ENCODE measurements around the gene WDR45B.
"Not testable (repeated sequence)": the region's sequence is repeated elsewhere in the genome, so short reads cannot be mapped to it uniquely, and the experiment has no call there.

WDR45B gene

GRCh38 chr17:82665891-82666290 lies 17.6 kb upstream of the WDR45B start:
- H3K27ac Mint-ChIP-seq = no peak overlapping the region
- H3K4me1 Mint-ChIP-seq = peaks cover 10% of the 10 kb centered on the region

GRCh38 chr17:82665217-82665616 lies 17.0 kb upstream of the WDR45B start:
- Mint-ChIP-seq H3K4me3 (no peak overlapping the region), H3K9me3 (no peaks in the 10 kb centered on the region), H3K27me3 (peaks cover 8% of the 10 kb centered on the region), H3K27ac (no peak overlapping the region), H3K4me1 (peaks cover 10% of the 10 kb centered on the region)
- ATAC-seq (no peak), DNase-seq (no peak)

More at GRCh38 chr17:82665891-82666290, 17.6 kb upstream of the WDR45B start:
- H3K4me3 Mint-ChIP-seq = no peak overlapping the region
- H3K27me3 Mint-ChIP-seq = peaks cover 8% of the 10 kb centered on the region
- ATAC-seq = no peak
- no peaks in the 10 kb centered on the region for H3K9me3 Mint-ChIP-seq
- no peak for DNase-seq

GRCh38 chr17:82664701-82665182 lies 16.5 kb upstream of the WDR45B start:
- Mint-ChIP-seq H3K4me3 (no peak overlapping the region), H3K27me3 (peaks cover 8% of the 10 kb centered on the region), H3K4me1 (peaks cover 10% of the 10 kb centered on the region), H3K27ac (no peak overlapping the region), H3K9me3 (no peaks in the 10 kb centered on the region)
- DNase-seq = no peak
- ATAC-seq = no peak

- no peaks in the 10 kb centered on the region for H3K9me3 Mint-ChIP-seq
- DNase-seq = no peak
- peaks cover 8% of the 10 kb centered on the region for H3K27me3 Mint-ChIP-seq
- no peak overlapping the region for H3K4me3 Mint-ChIP-seq
- peaks cover 10% of the 10 kb centered on the region for H3K4me1 Mint-ChIP-seq
- H3K27ac Mint-ChIP-seq = no peak overlapping the region
- ATAC-seq = peak; percentile 22
These were observed 16.0 kb upstream of the WDR45B start for GRCh38 chr17:82664276-82664575.

GRCh38 chr17:82663381-82664275 lies 15.4 kb upstream of the WDR45B start:
- peak; percentile 11 for ATAC-seq
- no peak overlapping the region for H3K27ac Mint-ChIP-seq
- peaks cover 6% of the 10 kb centered on the region for H3K27me3 Mint-ChIP-seq

GRCh38 chr17:82662711-82663261 lies 14.5 kb upstream of the WDR45B start:
- Mint-ChIP-seq H3K27ac (peak overlapping the region in 1 of 2 donors; percentile 54), H3K9me3 (no peaks in the 10 kb centered on the region), H3K4me3 (no peak overlapping the region), H3K27me3 (no peaks in the 10 kb centered on the region), H3K4me1 (no peaks in the 10 kb centered on the region)
- ATAC-seq (peak; percentile 29), DNase-seq (no peak)

More at GRCh38 chr17:82663381-82664275, 15.4 kb upstream of the WDR45B start:
- Mint-ChIP-seq H3K4me3 (no peak overlapping the region), H3K9me3 (no peaks in the 10 kb centered on the region), H3K4me1 (peaks cover 5% of the 10 kb centered on the region)
- DNase-seq = no peak

- ATAC-seq = no peak
- no peak overlapping the region for H3K4me3 Mint-ChIP-seq
- no peak overlapping the region for H3K27ac Mint-ChIP-seq
- no peaks in the 10 kb centered on the region for H3K4me1 Mint-ChIP-seq
- no peak for DNase-seq
- H3K9me3 Mint-ChIP-seq = no peaks in the 10 kb centered on the region
- no peaks in the 10 kb centered on the region for H3K27me3 Mint-ChIP-seq
These were observed 13.8 kb upstream of the WDR45B start for GRCh38 chr17:82661717-82662683.

GRCh38 chr17:82659886-82660285 lies 11.6 kb upstream of the WDR45B start:
- Mint-ChIP-seq H3K4me3 (no peak overlapping the region), H3K27me3 (no peaks in the 10 kb centered on the region), H3K9me3 (no peaks in the 10 kb centered on the region), H3K4me1 (no peaks in the 10 kb centered on the region), H3K27ac (no peak overlapping the region)
- ATAC-seq (no peak), DNase-seq (no peak)

GRCh38 chr17:82658796-82659452 lies 10.7 kb upstream of the WDR45B start:
- H3K27ac Mint-ChIP-seq = no peak overlapping the region
- H3K9me3 Mint-ChIP-seq = no peaks in the 10 kb centered on the region
- no peaks in the 10 kb centered on the region for H3K27me3 Mint-ChIP-seq
- ATAC-seq (no peak), DNase-seq (no peak)
- no peak overlapping the region for H3K4me3 Mint-ChIP-seq
- no peaks in the 10 kb centered on the region for H3K4me1 Mint-ChIP-seq

- no peak overlapping the region for H3K27ac Mint-ChIP-seq
- ATAC-seq (no peak), DNase-seq (no peak)
- H3K27me3 Mint-ChIP-seq = no peaks in the 10 kb centered on the region
- H3K4me1 Mint-ChIP-seq = no peaks in the 10 kb centered on the region
- no peak overlapping the region for H3K4me3 Mint-ChIP-seq
- no peaks in the 10 kb centered on the region for H3K9me3 Mint-ChIP-seq
These were observed 10.1 kb upstream of the WDR45B start for GRCh38 chr17:82658331-82658730.

- Mint-ChIP-seq H3K9me3 (no peaks in the 10 kb centered on the region), H3K27ac (no peak overlapping the region), H3K4me3 (no peak overlapping the region), H3K4me1 (no peaks in the 10 kb centered on the region), H3K27me3 (no peaks in the 10 kb centered on the region)
- ATAC-seq (no peak), DNase-seq (no peak)
These were observed 9.7 kb upstream of the WDR45B start for GRCh38 chr17:82657926-82658325.

GRCh38 chr17:82656266-82656665 lies 8.0 kb upstream of the WDR45B start:
- Mint-ChIP-seq H3K4me3 (no peak overlapping the region), H3K4me1 (no peaks in the 10 kb centered on the region), H3K27me3 (no peaks in the 10 kb centered on the region), H3K27ac (peak overlapping the region in 1 of 2 donors; percentile 34), H3K9me3 (no peaks in the 10 kb centered on the region)
- DNase-seq (no peak), ATAC-seq (no peak)

- ATAC-seq = no peak
- DNase-seq = no peak
- Mint-ChIP-seq H3K4me3 (no peak overlapping the region), H3K4me1 (no peaks in the 10 kb centered on the region), H3K27ac (no peak overlapping the region), H3K9me3 (no peaks in the 10 kb centered on the region), H3K27me3 (no peaks in the 10 kb centered on the region)
These were observed 7.3 kb upstream of the WDR45B start for GRCh38 chr17:82655523-82655922.

GRCh38 chr17:82655038-82655479 lies 6.8 kb upstream of the WDR45B start:
- Mint-ChIP-seq H3K27ac (no peak overlapping the region), H3K4me1 (peaks cover 3% of the 10 kb centered on the region), H3K9me3 (no peaks in the 10 kb centered on the region), H3K27me3 (no peaks in the 10 kb centered on the region), H3K4me3 (no peak overlapping the region)
- DNase-seq (no peak), ATAC-seq (no peak)

- H3K4me1 Mint-ChIP-seq, DNase-seq, H3K27me3 Mint-ChIP-seq, H3K4me3 Mint-ChIP-seq, H3K9me3 Mint-ChIP-seq, ATAC-seq: not testable (repeated sequence)
- peak overlapping the region in 1 of 2 donors; percentile 12 for H3K27ac Mint-ChIP-seq
These were observed 6.4 kb upstream of the WDR45B start for GRCh38 chr17:82654611-82655010.

All from stimulated activated naive CD8-positive, alpha-beta T cell treated with anti-CD3 and anti-CD28 coated beads, Interleukin-15, amount 100 ng/mL, for 72 hours (primary cell).